Measurements from ENCODE around the gene NUP210L.

The NUP210L gene

DNA sequence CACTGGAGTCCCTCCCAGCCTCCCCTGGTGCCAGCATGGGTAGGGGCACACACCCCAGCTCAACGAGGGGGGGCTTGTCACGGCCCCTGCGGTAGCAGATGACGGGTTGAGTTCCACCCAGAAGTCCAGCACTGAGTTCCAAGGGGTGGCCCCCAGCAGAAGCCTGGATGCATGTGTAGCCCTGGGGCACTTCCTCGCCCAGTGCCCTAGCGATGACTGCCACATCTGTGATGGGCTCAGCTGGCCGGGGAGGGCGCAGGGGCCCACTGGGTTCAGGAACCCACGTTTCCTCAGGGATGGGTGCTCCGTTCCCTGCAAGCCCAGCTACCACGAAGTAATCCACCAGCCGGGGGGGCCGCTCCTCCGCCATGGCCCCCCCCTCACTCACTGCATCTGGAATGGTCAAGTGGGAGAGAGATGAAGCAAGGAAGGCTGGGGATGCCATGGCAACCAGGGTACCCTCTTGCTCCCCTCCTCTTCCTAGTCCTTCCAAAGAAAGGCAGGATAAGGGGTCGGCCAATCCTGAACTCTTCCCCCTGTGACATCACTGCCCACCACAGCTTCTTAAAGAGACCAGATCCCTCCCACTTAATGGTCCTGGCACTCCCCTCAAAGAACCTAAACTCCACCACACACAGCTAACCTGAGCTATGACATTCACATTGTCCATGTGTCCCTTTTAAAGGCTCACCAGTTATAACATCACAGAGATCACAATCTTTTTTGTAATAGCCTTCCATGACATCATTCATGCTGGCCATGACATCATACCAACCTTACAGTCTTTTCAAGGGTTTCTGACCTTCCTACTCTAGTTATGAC is 210.7 kb downstream of the NUP210L start:
- no peak for DNase-seq (ENCODE audit: low spot score)

DNA sequence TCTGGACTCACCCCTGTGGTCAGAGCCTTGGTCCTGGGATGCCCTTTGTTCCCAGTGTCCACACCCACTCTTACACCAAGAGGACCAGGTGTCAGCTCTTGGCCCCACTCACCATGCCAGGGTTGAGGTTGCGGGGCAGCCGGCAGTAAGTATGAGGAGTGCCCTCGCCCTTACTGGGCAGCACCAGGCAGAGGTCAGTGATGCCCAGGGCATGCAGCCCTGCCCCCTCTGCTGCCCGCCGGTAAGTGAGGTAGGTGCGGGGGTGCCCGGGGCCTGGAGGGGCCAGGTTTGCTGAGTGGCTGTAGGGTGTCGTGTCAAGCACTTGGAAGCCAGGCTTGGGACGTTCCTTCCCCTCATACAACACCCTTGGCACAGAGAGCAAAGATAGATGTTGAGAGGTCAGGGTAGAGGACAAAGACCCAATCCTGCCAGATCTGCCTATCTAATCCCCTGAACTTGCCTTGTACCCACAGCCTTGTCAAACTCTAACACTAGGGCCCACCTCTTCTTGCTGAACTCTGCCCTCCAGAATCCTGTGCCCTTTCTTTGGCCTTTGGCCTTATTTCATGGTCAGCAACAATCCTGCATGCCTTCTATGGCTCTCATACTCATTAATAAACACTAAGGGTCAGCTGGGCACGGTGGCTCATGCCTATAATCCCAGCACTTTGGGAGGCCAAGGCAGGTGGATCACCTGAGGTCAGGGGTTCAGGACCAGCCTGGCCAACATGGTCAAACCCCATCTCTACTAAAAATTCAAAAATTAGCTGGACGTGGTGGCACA is 211.9 kb downstream of the NUP210L start:
- DNase-seq (ENCODE audit: low spot score), result no peak
